GM13976 (cell line): Measurements from ENCODE around the gene PRKCSH.
A peak's percentile ranks its signal among the peaks of the same experiment; 100 is the strongest.
"Not testable (repeated sequence)": the region's sequence is repeated elsewhere in the genome, so short reads cannot be mapped to it uniquely, and the experiment has no call there.

Experiments
- DNase-seq: peaks from one replicate; pipeline ENCODE4 v3.0.0; 2012; ENCODE audit warnings: low spot score
- CTCF ChIP-seq: IDR thresholded peaks from 2 replicates; pipeline ENCODE4 v1.5.1; 2012; ENCODE audit warnings: borderline replicate concordance, mild to moderate bottlenecking; ENCODE audit not compliant: insufficient read depth; ENCODE audit errors: extremely low read depth, missing control alignments, control extremely low read depth
- in situ Hi-C: fragments of 300-500 bp; cut with MboI; formaldehyde crosslinking; loops from one replicate; pipeline ENCODE4 v1.12.0; 2022; ENCODE audit warnings: low sequenced_read_pairs, mixed read lengths, inconsistent platforms; ENCODE audit not compliant: unreplicated experiment

The PRKCSH gene

GRCh38 chr19:11456659-11457058, 21.2 kb downstream of the PRKCSH start:
- in situ Hi-C loops: no loop called here
- no peak for TF ChIP-seq CTCF
- no peak for DNase-seq

GRCh38 chr19:11457115-11457514, 21.7 kb downstream of the PRKCSH start:
- no peak for TF ChIP-seq CTCF
- no peak for DNase-seq
- in situ Hi-C loops: no loop called here

- no peak for TF ChIP-seq CTCF
- in situ Hi-C loops: no loop called here
- DNase-seq: no peak
Observed at GRCh38 chr19:11457831-11458230, 22.4 kb downstream of the PRKCSH start.

GRCh38 chr19:11458236-11458900, 22.9 kb downstream of the PRKCSH start:
- TF ChIP-seq CTCF: no peak
- DNase-seq: no peak
- in situ Hi-C loops: no loop called here

GRCh38 chr19:11458912-11459311, 23.5 kb downstream of the PRKCSH start:
- DNase-seq, in situ Hi-C loops: not testable (repeated sequence)

- peak; percentile 8 for TF ChIP-seq CTCF
- peak; percentile 51 for DNase-seq
Observed at GRCh38 chr19:11460207-11460606, 24.8 kb downstream of the PRKCSH start.

GRCh38 chr19:11461453-11461852, 26.0 kb downstream of the PRKCSH start:
- in situ Hi-C loops: no loop called here
- DNase-seq: no peak
- no peak for TF ChIP-seq CTCF

More at GRCh38 chr19:11460207-11460606, 24.8 kb downstream of the PRKCSH start:
- in situ Hi-C loops: no loop called here
